Lung (tissue), 16 donors: ENCODE data around the gene ADGRG2. TPM values are rescaled to one million over a fixed set of nuclear protein-coding genes. Genes with fewer than 3 reads are reported as not detected.

Source experiments
- ATAC-seq: fragments of 200-7000 bp; cut with Tn5 transposase; one replicate; pipeline ENCODE4 v1.9.1; 2020; ENCODE audit warnings: moderate number of reproducible peaks; ENCODE audit not compliant: insufficient read depth, low FRiP score
- DNase-seq, 3 donors: peaks; one replicate each; pipeline ENCODE4 v3.0.0-alpha.2; 2013 to 2017
- H3K27ac ChIP-seq, 2 donors: one replicate each; pipeline ENCODE4 v1.5.1; 2013; ENCODE audit warnings: mild to moderate bottlenecking in 2 of 2, moderate library complexity in 2 of 2, control low read depth in 1 of 2, inconsistent platforms in 1 of 2, low read depth in 1 of 2, low read length in 1 of 2
- H3K27me3 ChIP-seq, 3 donors: one replicate each; pipeline ENCODE4 v1.5.1; 2013; ENCODE audit warnings: low read length in 2 of 3; ENCODE audit not compliant: control insufficient read depth in 3 of 3, insufficient read depth in 3 of 3
- H3K36me3 ChIP-seq, 4 donors: one replicate each; pipeline ENCODE4 v1.5.1; 2013; ENCODE audit warnings: low read length in 4 of 4, mild to moderate bottlenecking in 1 of 4, moderate library complexity in 1 of 4; ENCODE audit not compliant: control insufficient read depth in 4 of 4, insufficient read depth in 4 of 4
- H3K4me1 ChIP-seq, 5 donors: one replicate each; pipeline ENCODE4 v1.5.1; 2013; ENCODE audit warnings: low read length in 5 of 5, mild to moderate bottlenecking in 2 of 5, moderate library complexity in 1 of 5; ENCODE audit not compliant: control insufficient read depth in 5 of 5, insufficient read depth in 5 of 5
- H3K4me3 ChIP-seq: one replicate; pipeline ENCODE4 v1.5.1; 2013; ENCODE audit warnings: mild to moderate bottlenecking, control low read depth, moderate library complexity
- H3K9ac ChIP-seq, 2 donors: one replicate each; pipeline ENCODE4 v1.5.1; 2013; ENCODE audit warnings: low read length in 2 of 2, control low read depth in 1 of 2; ENCODE audit not compliant: insufficient read depth in 1 of 2
- H3K9me3 ChIP-seq, 4 donors: one replicate each; pipeline ENCODE4 v1.5.1; 2013; ENCODE audit warnings: low read length in 3 of 4, mild to moderate bottlenecking in 1 of 4, moderate library complexity in 1 of 4; ENCODE audit not compliant: control insufficient read depth in 4 of 4, insufficient read depth in 3 of 4
- WGBS, 2 donors: extraction: QIAGEN DNeasy Blood & Tissue Kit; methylation state at CpG; one replicate each; pipeline ENCODE4 v1.1.7; 2013; 5-methylcytosine and 5-hydroxymethylcytosine counted together
- long read RNA-seq, 5 donors: transcript quantifications; one replicate each; lab custom pipeline, GENCODE V29; 2026
- polyA plus RNA-seq, 2 donors: library from polyadenylated mRNA; stranded (reverse); fragments of 200-250 nt; gene quantifications; one replicate each; pipeline ENCODE4 v1.2.1, GENCODE V29; 2013
- total RNA-seq, 2 donors: library from RNA; depleted of rRNA in 1 of 2; stranded (reverse); fragments of >200 nt in 1 of 2; gene quantifications; one replicate each; pipeline ENCODE4 v1.2.1, GENCODE V29; 2014 to 2021
- TF ChIP-seq, protein P1 (sequence below): IDR thresholded peaks from 2 replicates; pipeline ENCODE4 v1.5.1; 2012; ENCODE audit warnings: mild to moderate bottlenecking; ENCODE audit errors: control extremely low read depth, extremely low read depth
- donor health status: control.
- donor health status: control.
- donor health status: Bipolar disorder and iron deficiency.
- donor health status: healthy.
- donor health status: DM: yes; HTN: yes; CAD: no.

ADGRG2 gene, protein sequence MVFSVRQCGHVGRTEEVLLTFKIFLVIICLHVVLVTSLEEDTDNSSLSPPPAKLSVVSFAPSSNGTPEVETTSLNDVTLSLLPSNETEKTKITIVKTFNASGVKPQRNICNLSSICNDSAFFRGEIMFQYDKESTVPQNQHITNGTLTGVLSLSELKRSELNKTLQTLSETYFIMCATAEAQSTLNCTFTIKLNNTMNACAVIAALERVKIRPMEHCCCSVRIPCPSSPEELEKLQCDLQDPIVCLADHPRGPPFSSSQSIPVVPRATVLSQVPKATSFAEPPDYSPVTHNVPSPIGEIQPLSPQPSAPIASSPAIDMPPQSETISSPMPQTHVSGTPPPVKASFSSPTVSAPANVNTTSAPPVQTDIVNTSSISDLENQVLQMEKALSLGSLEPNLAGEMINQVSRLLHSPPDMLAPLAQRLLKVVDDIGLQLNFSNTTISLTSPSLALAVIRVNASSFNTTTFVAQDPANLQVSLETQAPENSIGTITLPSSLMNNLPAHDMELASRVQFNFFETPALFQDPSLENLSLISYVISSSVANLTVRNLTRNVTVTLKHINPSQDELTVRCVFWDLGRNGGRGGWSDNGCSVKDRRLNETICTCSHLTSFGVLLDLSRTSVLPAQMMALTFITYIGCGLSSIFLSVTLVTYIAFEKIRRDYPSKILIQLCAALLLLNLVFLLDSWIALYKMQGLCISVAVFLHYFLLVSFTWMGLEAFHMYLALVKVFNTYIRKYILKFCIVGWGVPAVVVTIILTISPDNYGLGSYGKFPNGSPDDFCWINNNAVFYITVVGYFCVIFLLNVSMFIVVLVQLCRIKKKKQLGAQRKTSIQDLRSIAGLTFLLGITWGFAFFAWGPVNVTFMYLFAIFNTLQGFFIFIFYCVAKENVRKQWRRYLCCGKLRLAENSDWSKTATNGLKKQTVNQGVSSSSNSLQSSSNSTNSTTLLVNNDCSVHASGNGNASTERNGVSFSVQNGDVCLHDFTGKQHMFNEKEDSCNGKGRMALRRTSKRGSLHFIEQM
- total RNA-seq, result 10 to 100 TPM in 1 of 2 donors, 1 to 10 TPM in 1; 1.3 to 10.5 TPM
- polyA plus RNA-seq, result under 1 TPM; 0.24 to 0.71 TPM
- long read RNA-seq, donor 1, result 0 reads
- long read RNA-seq, donor 2, result 0 reads
- long read RNA-seq, donor 3, result 0 reads
- long read RNA-seq, donor 4, result 0 reads
- long read RNA-seq, donor 5, full-length matches to known transcripts, result 1 of 1 reads
- long read RNA-seq, donor 5, partial matches to known transcripts, result 0 of 1 reads
- long read RNA-seq, donor 5, other reads (novel, unspliced or antisense), result 0 of 1 reads

- peaks cover 0 to 5% (median 0%) of the 10 kb centered on the region in 5 donors for H3K4me1 ChIP-seq
- H3K27me3 ChIP-seq, result peaks cover 13 to 57% (median 41%) of the 10 kb centered on the region in 3 donors
- DNase-seq (peak; percentile 54 to 63 (median 58)), ATAC-seq (no peak)
- TF ChIP-seq, protein P1, sequence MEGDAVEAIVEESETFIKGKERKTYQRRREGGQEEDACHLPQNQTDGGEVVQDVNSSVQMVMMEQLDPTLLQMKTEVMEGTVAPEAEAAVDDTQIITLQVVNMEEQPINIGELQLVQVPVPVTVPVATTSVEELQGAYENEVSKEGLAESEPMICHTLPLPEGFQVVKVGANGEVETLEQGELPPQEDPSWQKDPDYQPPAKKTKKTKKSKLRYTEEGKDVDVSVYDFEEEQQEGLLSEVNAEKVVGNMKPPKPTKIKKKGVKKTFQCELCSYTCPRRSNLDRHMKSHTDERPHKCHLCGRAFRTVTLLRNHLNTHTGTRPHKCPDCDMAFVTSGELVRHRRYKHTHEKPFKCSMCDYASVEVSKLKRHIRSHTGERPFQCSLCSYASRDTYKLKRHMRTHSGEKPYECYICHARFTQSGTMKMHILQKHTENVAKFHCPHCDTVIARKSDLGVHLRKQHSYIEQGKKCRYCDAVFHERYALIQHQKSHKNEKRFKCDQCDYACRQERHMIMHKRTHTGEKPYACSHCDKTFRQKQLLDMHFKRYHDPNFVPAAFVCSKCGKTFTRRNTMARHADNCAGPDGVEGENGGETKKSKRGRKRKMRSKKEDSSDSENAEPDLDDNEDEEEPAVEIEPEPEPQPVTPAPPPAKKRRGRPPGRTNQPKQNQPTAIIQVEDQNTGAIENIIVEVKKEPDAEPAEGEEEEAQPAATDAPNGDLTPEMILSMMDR, result no peak
- peaks cover 0 to 2% (median 0%) of the 10 kb centered on the region in 4 donors for H3K9me3 ChIP-seq
- H3K36me3 ChIP-seq, result no peaks in the 10 kb centered on the region
- H3K4me3 ChIP-seq, result peak within 1 kb of the TSS; percentile 39
- WGBS, 2 donors, result 2 to 15% methylated on average over 13 to 107 of the region's 107 CpGs
- H3K27ac ChIP-seq, result no peak within 1 kb of the TSS
- no peak within 1 kb of the TSS for H3K9ac ChIP-seq
These were observed at the start of gene ADGRG2 for GRCh38 chrX:19121898-19122640. TSS of gene ADGRG2 (minus strand) at chrX:19122468. CDS start at chrX:19068834, 53,634 bp downstream.

GRCh38 chrX:19168609-19169008 lies 46.3 kb upstream of the ADGRG2 start:
- Histone ChIP-seq H3K4me1 (no peaks in the 10 kb centered on the region), H3K9ac (no peak overlapping the region)

DNA sequence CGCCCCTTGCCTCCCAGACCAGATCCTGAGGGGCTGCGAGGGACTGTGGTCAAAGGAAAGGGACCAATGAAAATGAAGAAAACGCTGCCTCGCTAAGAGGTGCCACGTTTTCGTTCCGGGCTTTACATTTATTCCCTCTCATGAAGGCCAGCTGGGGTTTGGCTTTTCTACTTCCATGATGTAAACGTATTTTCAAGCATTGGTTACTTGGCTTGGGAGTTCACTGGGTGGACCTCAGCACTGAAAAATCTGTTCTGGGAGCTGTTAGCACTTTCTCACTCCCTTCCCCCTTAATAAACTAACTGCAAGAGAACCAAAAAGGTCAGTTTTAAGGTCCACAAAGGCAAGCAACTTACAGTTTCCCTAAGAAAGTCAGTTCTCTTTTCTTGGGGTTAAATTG lies 40.6 kb upstream of the ADGRG2 start:
- Histone ChIP-seq H3K27me3 (peaks cover 0 to 5% (median 0%) of the 10 kb centered on the region in 3 donors), H3K36me3 (no peaks in the 10 kb centered on the region), H3K9me3 (no peaks in the 10 kb centered on the region), H3K4me1 (no peaks in the 10 kb centered on the region), H3K9ac (no peak overlapping the region), H3K4me3 (no peak overlapping the region), H3K27ac (no peak overlapping the region)
- TF ChIP-seq, protein P1, result no peak
- 77 to 86% methylated on average over 8 of the region's 8 CpGs for WGBS, 2 donors
- no peak for DNase-seq
- no peak for ATAC-seq

More at GRCh38 chrX:19168609-19169008, 46.3 kb upstream of the ADGRG2 start:
- Histone ChIP-seq H3K27ac (no peak overlapping the region), H3K4me3 (no peak overlapping the region), H3K27me3 (peaks cover 0 to 5% (median 0%) of the 10 kb centered on the region in 3 donors), H3K36me3 (no peaks in the 10 kb centered on the region), H3K9me3 (peaks cover 0 to 3% (median 0%) of the 10 kb centered on the region in 4 donors)
- no peak for ATAC-seq
- no peak for DNase-seq
- WGBS, 2 donors, result 76 to 86% methylated on average over 5 of the region's 5 CpGs
- TF ChIP-seq, protein P1, result no peak
